Neural progenitor cell (in vitro differentiated cells): ENCODE results near the gene RNF213. TPM values are rescaled to one million over a fixed set of nuclear protein-coding genes. Genes with fewer than 3 reads are reported as not detected.

Experiments
- DNase-seq: peaks from one replicate; pipeline ENCODE4 v3.0.0-alpha.2; 2016; ENCODE audit warnings: low spot score
- H2AFZ ChIP-seq: fragments of 200-600 bp; sonication (generic); replicated peaks from 2 replicates; pipeline ENCODE4 v1.6.1; 2016; ENCODE audit warnings: antibody characterized with exemption
- H3F3A ChIP-seq: fragments of 200-600 bp; sonication (generic); 2 replicates; pipeline ENCODE4 v1.6.1; 2016; ENCODE audit warnings: antibody characterized with exemption, low read depth
- H3K27ac ChIP-seq: fragments of 200-600 bp; sonication (generic); 2 replicates; pipeline ENCODE4 v1.5.1; 2016; ENCODE audit warnings: mild to moderate bottlenecking
- H3K27me3 ChIP-seq: fragments of 200-600 bp; sonication (generic); 2 replicates; pipeline ENCODE4 v1.6.1; 2016; ENCODE audit warnings: mild to moderate bottlenecking, moderate library complexity
- H3K36me3 ChIP-seq: fragments of 200-600 bp; sonication (generic); 2 replicates; pipeline ENCODE4 v1.5.1; 2016
- H3K4me1 ChIP-seq: fragments of 200-600 bp; sonication (generic); 2 replicates; pipeline ENCODE4 v1.6.1; 2016; ENCODE audit warnings: mixed run types
- H3K4me2 ChIP-seq: fragments of 200-600 bp; sonication (generic); 2 replicates; pipeline ENCODE4 v1.6.1; 2016
- H3K4me3 ChIP-seq: fragments of 200-600 bp; sonication (generic); 2 replicates; pipeline ENCODE4 v1.5.1; 2016
- H3K79me2 ChIP-seq: fragments of 200-600 bp; sonication (generic); 2 replicates; pipeline ENCODE4 v1.6.1; 2016; ENCODE audit warnings: low read depth
- H3K9ac ChIP-seq: fragments of 200-600 bp; sonication (generic); 2 replicates; pipeline ENCODE4 v1.6.1; 2016
- H3K9me3 ChIP-seq: fragments of 200-600 bp; sonication (generic); 2 replicates; pipeline ENCODE4 v1.5.1; 2016; ENCODE audit warnings: low read depth
- H4K20me1 ChIP-seq: fragments of 200-600 bp; sonication (generic); 2 replicates; pipeline ENCODE4 v1.6.1; 2016; ENCODE audit warnings: low read depth
- H3K27ac Mint-ChIP-seq: 3 replicates; pipeline ENCODE4 v1.8.0; 2021; ENCODE audit warnings: mixed read lengths
- H3K27me3 Mint-ChIP-seq: 2 replicates; pipeline ENCODE4 v1.8.0; 2022; ENCODE audit warnings: low read depth, mild to moderate bottlenecking, inconsistent platforms, moderate library complexity, mixed read lengths; ENCODE audit not compliant: insufficient read depth
- H3K36me3 Mint-ChIP-seq: 3 replicates; pipeline ENCODE4 v1.8.0; 2021; ENCODE audit warnings: mixed read lengths
- H3K4me1 Mint-ChIP-seq: 3 replicates; pipeline ENCODE4 v1.8.0; 2021; ENCODE audit warnings: mixed read lengths
- H3K4me3 Mint-ChIP-seq: 3 replicates; pipeline ENCODE4 v1.8.0; 2021; ENCODE audit warnings: mild to moderate bottlenecking, moderate library complexity, mixed read lengths
- H3K9me3 Mint-ChIP-seq: 3 replicates; pipeline ENCODE4 v1.8.0; 2020; ENCODE audit warnings: mixed read lengths
- EZH2 ChIP-seq: fragments of 200-600 bp; sonication (generic); IDR thresholded peaks from 2 replicates; pipeline ENCODE4 v1.6.1; 2017; ENCODE audit warnings: antibody characterized with exemption, mild to moderate bottlenecking, moderate library complexity
- EZH2phosphoT487 ChIP-seq: fragments of 200-600 bp; sonication (generic); IDR thresholded peaks from 2 replicates; pipeline ENCODE4 v1.6.1; 2017; ENCODE audit warnings: antibody characterized with exemption
- total RNA-seq: library from RNA; depleted of rRNA; stranded (reverse); fragments of >200 nt; gene quantifications from 2 replicates; pipeline ENCODE4 v1.2.3, GENCODE V29; 2015; ENCODE audit warnings: low replicate concordance
- TF ChIP-seq, protein P1 (sequence below): fragments of 200-600 bp; sonication (generic); IDR thresholded peaks from 2 replicates; pipeline ENCODE4 v1.5.1; 2017; ENCODE audit warnings: antibody characterized with exemption, mild to moderate bottlenecking

The RNF213 gene
- total RNA-seq, 1 donor from 2014 or later: 19.8 TPM

GRCh38 chr17:80365983-80366382, 105.3 kb downstream of the RNF213 start:
- no peak overlapping the region for H3K27ac Mint-ChIP-seq
- no peak for TF ChIP-seq EZH2phosphoT487
- TF ChIP-seq EZH2: no peak
- TF ChIP-seq, protein P1, sequence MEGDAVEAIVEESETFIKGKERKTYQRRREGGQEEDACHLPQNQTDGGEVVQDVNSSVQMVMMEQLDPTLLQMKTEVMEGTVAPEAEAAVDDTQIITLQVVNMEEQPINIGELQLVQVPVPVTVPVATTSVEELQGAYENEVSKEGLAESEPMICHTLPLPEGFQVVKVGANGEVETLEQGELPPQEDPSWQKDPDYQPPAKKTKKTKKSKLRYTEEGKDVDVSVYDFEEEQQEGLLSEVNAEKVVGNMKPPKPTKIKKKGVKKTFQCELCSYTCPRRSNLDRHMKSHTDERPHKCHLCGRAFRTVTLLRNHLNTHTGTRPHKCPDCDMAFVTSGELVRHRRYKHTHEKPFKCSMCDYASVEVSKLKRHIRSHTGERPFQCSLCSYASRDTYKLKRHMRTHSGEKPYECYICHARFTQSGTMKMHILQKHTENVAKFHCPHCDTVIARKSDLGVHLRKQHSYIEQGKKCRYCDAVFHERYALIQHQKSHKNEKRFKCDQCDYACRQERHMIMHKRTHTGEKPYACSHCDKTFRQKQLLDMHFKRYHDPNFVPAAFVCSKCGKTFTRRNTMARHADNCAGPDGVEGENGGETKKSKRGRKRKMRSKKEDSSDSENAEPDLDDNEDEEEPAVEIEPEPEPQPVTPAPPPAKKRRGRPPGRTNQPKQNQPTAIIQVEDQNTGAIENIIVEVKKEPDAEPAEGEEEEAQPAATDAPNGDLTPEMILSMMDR: no peak
- H3K9ac ChIP-seq: no peak overlapping the region
- peaks cover 20% of the 10 kb centered on the region for H3K36me3 Mint-ChIP-seq
- no peaks in the 10 kb centered on the region for H3K27me3 ChIP-seq
- H3F3A ChIP-seq: no peaks in the 10 kb centered on the region
- no peak for DNase-seq
- H3K79me2 ChIP-seq: no peaks in the 10 kb centered on the region
- no peaks in the 10 kb centered on the region for H3K4me1 ChIP-seq
- H3K36me3 ChIP-seq: no peaks in the 10 kb centered on the region
- H3K27ac ChIP-seq: no peak overlapping the region
- H3K9me3 Mint-ChIP-seq: no peaks in the 10 kb centered on the region
- H3K4me2 ChIP-seq: no peak overlapping the region
- no peaks in the 10 kb centered on the region for H3K4me1 Mint-ChIP-seq
- no peaks in the 10 kb centered on the region for H4K20me1 ChIP-seq
- no peaks in the 10 kb centered on the region for H3K9me3 ChIP-seq
- H2AFZ ChIP-seq: no peak overlapping the region
- no peaks in the 10 kb centered on the region for H3K27me3 Mint-ChIP-seq
- H3K4me3 ChIP-seq: no peak overlapping the region
- H3K4me3 Mint-ChIP-seq: no peak overlapping the region

- H3K4me3 Mint-ChIP-seq: no peak overlapping the region
- Histone ChIP-seq H3K4me1 (no peaks in the 10 kb centered on the region), H3K79me2 (no peaks in the 10 kb centered on the region), H3K27me3 (no peaks in the 10 kb centered on the region), H3K9ac (no peak overlapping the region), H3K9me3 (no peaks in the 10 kb centered on the region), H3K36me3 (no peaks in the 10 kb centered on the region), H3K4me2 (no peak overlapping the region), H2AFZ (no peak overlapping the region), H4K20me1 (no peaks in the 10 kb centered on the region), H3F3A (no peaks in the 10 kb centered on the region), H3K27ac (no peak overlapping the region), H3K4me3 (no peak overlapping the region)
- TF ChIP-seq EZH2 (no peak), EZH2phosphoT487 (no peak)
- TF ChIP-seq, protein P1: no peak
- peaks cover 13% of the 10 kb centered on the region for H3K36me3 Mint-ChIP-seq
- H3K27ac Mint-ChIP-seq: no peak overlapping the region
- H3K4me1 Mint-ChIP-seq: no peaks in the 10 kb centered on the region
- no peaks in the 10 kb centered on the region for H3K9me3 Mint-ChIP-seq
- DNase-seq: no peak
- no peaks in the 10 kb centered on the region for H3K27me3 Mint-ChIP-seq
Measured at GRCh38 chr17:80367503-80367902, 106.9 kb downstream of the RNF213 start.

- H3K4me2 ChIP-seq: no peak overlapping the region
- no peaks in the 10 kb centered on the region for H3K4me1 Mint-ChIP-seq
- H3K79me2 ChIP-seq: no peaks in the 10 kb centered on the region
- H3K4me1 ChIP-seq: no peaks in the 10 kb centered on the region
- TF ChIP-seq EZH2phosphoT487 (no peak), EZH2 (no peak)
- TF ChIP-seq, protein P1: no peak
- H3K4me3 ChIP-seq: no peak overlapping the region
- no peaks in the 10 kb centered on the region for H3K27me3 ChIP-seq
- no peaks in the 10 kb centered on the region for H3K36me3 ChIP-seq
- no peak overlapping the region for H3K27ac ChIP-seq
- H3K9ac ChIP-seq: no peak overlapping the region
- no peak overlapping the region for H2AFZ ChIP-seq
- no peak overlapping the region for H3K27ac Mint-ChIP-seq
- H3K9me3 Mint-ChIP-seq: no peaks in the 10 kb centered on the region
- no peaks in the 10 kb centered on the region for H3F3A ChIP-seq
- H3K36me3 Mint-ChIP-seq: peaks cover 20% of the 10 kb centered on the region
- no peak for DNase-seq
- H3K27me3 Mint-ChIP-seq: no peaks in the 10 kb centered on the region
- H3K4me3 Mint-ChIP-seq: no peak overlapping the region
- no peaks in the 10 kb centered on the region for H3K9me3 ChIP-seq
- no peaks in the 10 kb centered on the region for H4K20me1 ChIP-seq
Measured at GRCh38 chr17:80371196-80371595, 110.5 kb downstream of the RNF213 start.

- H3K4me1 Mint-ChIP-seq: no peaks in the 10 kb centered on the region
- TF ChIP-seq, protein P1: no peak
- TF ChIP-seq EZH2: no peak
- no peak for TF ChIP-seq EZH2phosphoT487
- no peaks in the 10 kb centered on the region for H3K9me3 ChIP-seq
- no peak overlapping the region for H2AFZ ChIP-seq
- peaks cover 21% of the 10 kb centered on the region for H3K36me3 Mint-ChIP-seq
- H3K27me3 Mint-ChIP-seq: no peaks in the 10 kb centered on the region
- no peak overlapping the region for H3K4me3 Mint-ChIP-seq
- no peaks in the 10 kb centered on the region for H3K79me2 ChIP-seq
- no peaks in the 10 kb centered on the region for H3K4me1 ChIP-seq
- H4K20me1 ChIP-seq: no peaks in the 10 kb centered on the region
- DNase-seq: no peak
- no peak overlapping the region for H3K27ac ChIP-seq
- no peaks in the 10 kb centered on the region for H3K9me3 Mint-ChIP-seq
- no peaks in the 10 kb centered on the region for H3F3A ChIP-seq
- no peak overlapping the region for H3K4me3 ChIP-seq
- no peak overlapping the region for H3K27ac Mint-ChIP-seq
- no peak overlapping the region for H3K9ac ChIP-seq
- H3K4me2 ChIP-seq: no peak overlapping the region
- no peaks in the 10 kb centered on the region for H3K36me3 ChIP-seq
- H3K27me3 ChIP-seq: no peaks in the 10 kb centered on the region
Measured at GRCh38 chr17:80372456-80372855, 111.8 kb downstream of the RNF213 start.
